C4-2B (cell line): ENCODE results near the gene PDZRN4.

Experiments
- H3K27ac ChIP-seq: fragments of 450-650 bp; 2 replicates; pipeline ENCODE4 v1.5.1; 2017
- ZFX ChIP-seq: fragments of 450-650 bp; IDR thresholded peaks from 2 replicates; pipeline ENCODE4 v1.6.1; 2017
- TF ChIP-seq, protein P1 (sequence below): fragments of 450-650 bp; conservative IDR thresholded peaks from 2 replicates; pipeline ENCODE4 v1.5.1; 2017; ENCODE audit warnings: mild to moderate bottlenecking

PDZRN4 gene

DNA sequence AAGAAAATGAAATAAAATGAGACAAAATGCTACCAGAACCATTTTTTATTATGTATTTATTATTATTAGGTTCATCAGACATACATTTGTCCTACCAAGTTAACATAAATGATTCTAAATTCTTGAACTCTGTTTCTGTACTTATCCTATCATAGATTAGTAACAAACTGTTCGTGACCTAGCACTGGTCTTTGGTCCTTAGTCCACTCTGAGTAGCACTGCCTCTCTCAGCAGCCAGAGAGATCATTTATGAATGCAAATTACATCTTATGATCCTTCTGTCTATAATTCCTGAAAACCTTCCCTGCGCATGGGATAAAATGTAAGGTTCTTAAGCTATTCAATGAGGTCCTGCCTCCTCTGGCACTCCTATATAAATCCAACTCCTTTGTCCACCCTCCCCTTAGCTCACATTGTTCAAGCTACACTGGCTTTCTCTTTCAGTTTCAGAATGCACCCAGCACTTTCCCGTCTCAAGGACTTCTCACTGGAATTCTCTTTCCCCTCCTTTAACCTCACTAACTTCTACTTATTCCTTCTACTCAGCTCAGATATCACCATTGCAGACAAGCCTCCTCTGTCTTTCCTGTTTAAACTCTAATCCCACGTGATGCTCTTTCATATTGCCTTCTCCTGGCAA is 17.1 kb downstream of the PDZRN4 start:
- no peak overlapping the region for H3K27ac ChIP-seq
- TF ChIP-seq ZFX = no peak
- TF ChIP-seq, protein P1, sequence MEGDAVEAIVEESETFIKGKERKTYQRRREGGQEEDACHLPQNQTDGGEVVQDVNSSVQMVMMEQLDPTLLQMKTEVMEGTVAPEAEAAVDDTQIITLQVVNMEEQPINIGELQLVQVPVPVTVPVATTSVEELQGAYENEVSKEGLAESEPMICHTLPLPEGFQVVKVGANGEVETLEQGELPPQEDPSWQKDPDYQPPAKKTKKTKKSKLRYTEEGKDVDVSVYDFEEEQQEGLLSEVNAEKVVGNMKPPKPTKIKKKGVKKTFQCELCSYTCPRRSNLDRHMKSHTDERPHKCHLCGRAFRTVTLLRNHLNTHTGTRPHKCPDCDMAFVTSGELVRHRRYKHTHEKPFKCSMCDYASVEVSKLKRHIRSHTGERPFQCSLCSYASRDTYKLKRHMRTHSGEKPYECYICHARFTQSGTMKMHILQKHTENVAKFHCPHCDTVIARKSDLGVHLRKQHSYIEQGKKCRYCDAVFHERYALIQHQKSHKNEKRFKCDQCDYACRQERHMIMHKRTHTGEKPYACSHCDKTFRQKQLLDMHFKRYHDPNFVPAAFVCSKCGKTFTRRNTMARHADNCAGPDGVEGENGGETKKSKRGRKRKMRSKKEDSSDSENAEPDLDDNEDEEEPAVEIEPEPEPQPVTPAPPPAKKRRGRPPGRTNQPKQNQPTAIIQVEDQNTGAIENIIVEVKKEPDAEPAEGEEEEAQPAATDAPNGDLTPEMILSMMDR = no peak

- H3K27ac ChIP-seq = no peak overlapping the region
- TF ChIP-seq, protein P1 = no peak
- no peak for TF ChIP-seq ZFX
Observed at GRCh38 chr12:41206298-41206697, 18.2 kb downstream of the PDZRN4 start.

DNA sequence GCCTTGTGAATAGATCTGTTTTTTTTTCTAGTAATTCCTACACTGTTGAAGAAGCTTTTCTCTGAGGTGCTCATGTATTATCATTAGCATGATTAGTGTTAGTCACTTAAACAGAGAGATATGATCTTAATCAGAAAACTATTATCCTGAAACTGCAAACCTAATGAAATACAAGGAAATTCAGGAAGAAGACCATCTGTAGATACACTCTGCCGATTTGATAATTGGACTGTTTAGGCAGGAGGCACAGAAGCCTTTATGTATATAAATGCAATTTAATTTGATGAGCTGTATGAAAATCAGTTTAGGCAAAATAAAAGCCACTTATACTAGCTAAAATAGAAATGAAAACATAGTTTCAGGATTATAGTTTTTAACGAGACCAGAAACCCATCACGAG is 23.3 kb downstream of the PDZRN4 start:
- TF ChIP-seq, protein P1 = no peak
- no peak for TF ChIP-seq ZFX

DNA sequence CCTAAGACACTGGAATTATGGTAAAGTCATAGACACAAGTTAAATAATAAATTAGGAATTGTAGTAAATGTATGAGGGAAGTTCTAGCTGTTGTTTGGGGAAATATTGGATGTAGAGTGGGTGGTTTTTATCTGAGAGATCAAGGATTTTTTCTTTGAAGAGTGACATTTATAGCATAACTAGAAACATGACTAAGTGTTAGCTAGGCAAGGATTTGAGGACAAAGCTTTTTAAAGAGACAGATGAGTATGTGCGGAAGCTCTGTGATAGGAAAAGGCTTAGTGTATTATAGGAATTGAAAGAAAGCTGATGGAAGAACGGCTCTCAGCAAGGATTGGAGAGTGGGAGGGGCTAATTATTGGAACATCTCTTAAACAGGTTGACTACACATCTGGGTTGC is 24.5 kb downstream of the PDZRN4 start:
- TF ChIP-seq, protein P1 = no peak
- no peak for TF ChIP-seq ZFX
- H3K27ac ChIP-seq = no peak overlapping the region

More for the DNA sequence above, 23.3 kb downstream of the PDZRN4 start:
- no peak overlapping the region for H3K27ac ChIP-seq

- no peak overlapping the region for H3K27ac ChIP-seq
- TF ChIP-seq ZFX = no peak
- TF ChIP-seq, protein P1 = no peak
Observed at GRCh38 chr12:41213107-41213506, 25.0 kb downstream of the PDZRN4 start.

DNA sequence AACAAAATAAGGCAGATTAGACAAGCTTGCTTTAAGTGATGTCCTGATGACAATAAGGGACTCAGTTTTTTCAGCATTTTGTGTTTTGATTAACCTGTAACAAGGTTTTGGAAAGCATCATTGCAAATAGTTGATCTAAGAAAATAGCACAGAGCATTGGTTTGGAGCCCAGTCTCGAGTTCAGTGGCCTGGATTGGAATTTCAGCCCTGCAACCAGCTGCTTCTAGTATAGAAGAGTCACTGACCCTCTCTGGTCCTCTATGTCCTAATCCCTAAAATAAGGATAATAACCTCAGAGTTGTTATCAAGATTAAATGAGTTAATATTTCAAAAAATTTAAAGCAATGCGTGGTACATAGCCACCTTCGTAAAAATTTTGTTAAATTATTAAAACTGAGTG is 25.5 kb downstream of the PDZRN4 start:
- no peak for TF ChIP-seq ZFX
- TF ChIP-seq, protein P1 = no peak
- H3K27ac ChIP-seq = no peak overlapping the region

DNA sequence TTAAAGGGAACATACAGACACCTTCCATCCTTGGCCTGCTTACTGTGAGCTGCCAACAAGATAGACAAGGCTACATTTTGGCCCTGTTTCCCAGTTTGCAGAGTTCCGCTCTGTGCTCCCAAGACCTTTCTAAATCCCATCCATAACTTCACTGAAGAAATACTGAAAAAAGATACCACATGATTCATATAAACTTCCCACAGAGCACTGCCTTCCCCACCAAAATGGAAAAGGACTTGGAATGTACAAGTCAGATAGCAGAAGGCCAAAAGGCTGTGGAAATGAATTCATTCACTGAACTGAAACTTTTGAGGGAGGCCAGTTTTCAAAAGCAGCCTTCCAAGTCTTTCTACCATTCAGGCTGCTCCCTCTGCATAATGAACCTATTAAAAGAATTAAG is 29.6 kb downstream of the PDZRN4 start:
- no peak overlapping the region for H3K27ac ChIP-seq
- no peak for TF ChIP-seq ZFX
- TF ChIP-seq, protein P1 = no peak
